GM18526 (cell line): Measurements from ENCODE around the gene GSK3B.

Experiments used
- POLR2A ChIP-seq: IDR thresholded peaks from 3 replicates; pipeline ENCODE4 v1.6.1; 2011; ENCODE audit not compliant: insufficient read length; ENCODE audit errors: extremely low read depth

GSK3B gene

DNA sequence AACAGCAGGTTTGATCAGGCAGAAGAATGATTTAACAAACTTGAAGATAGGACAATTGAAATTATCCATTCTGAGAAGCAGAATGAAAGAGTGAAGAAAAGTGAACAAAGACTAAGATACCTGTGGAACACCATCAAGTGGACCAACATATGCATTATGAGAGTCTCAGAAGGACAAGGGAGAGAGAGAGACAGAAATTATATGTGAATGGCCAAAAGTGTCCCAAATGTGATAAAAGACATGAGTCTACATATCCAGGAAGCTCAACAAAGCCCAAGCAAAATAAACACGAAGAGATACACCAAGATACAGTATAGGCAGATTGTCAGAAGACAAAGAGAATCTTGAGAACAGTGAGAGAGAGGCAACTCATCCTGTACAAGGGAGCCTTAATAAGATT lies 317.9 kb downstream of the GSK3B start:
- no peak for TF ChIP-seq POLR2A

DNA sequence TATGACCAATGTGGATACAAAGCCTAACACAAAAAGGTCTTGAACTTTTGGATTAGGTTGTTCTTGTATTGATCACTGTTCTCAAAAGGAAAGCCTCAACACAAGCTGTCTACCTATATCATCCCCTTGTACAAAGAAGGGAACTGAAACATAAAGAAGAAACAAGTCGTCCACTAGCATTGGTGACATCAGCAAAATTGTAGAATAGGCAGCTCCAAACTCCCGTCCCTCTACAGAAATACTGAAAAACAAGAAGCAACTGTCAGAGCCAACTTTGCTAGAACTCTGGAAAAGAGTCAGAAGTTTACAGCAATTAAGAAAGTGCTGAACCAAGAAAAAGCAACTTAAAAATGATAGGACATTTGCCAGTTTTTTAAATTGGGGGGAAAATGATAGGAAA lies 319.8 kb downstream of the GSK3B start:
- no peak for TF ChIP-seq POLR2A
